ENCODE data around the gene POMT2. TPM values are rescaled to one million over a fixed set of nuclear protein-coding genes. Genes with fewer than 3 reads are reported as not detected.
"Not testable (repeated sequence)": the region's sequence is repeated elsewhere in the genome, so short reads cannot be mapped to it uniquely, and the experiment has no call there.

The POMT2 gene
- total RNA-seq, 2 experiments from 2014 or later: 11.9 to 13.8 TPM

- peak overlapping the region; percentile 100 for H3K27ac Mint-ChIP-seq
- no peaks in the 10 kb centered on the region for H3K36me3 Mint-ChIP-seq (ENCODE audit: low read depth)
- peaks cover 26% of the 10 kb centered on the region for H3K4me1 Mint-ChIP-seq
- DNase-seq: no peak
- no peaks in the 10 kb centered on the region for H3K9me3 Mint-ChIP-seq
- peak overlapping the region; percentile 98 for H3K4me3 Mint-ChIP-seq
- ChIA-PET CTCF (interaction anchor here (1.0 kb wide), 2 partner anchors 65 to 105 kb away, joined by 3 to 4 read pairs; no protein-coding TSS in a partner anchor), POLR2A (interaction anchor here (0.7 kb wide), 1 partner anchor 8 kb away, joined by 3 read pairs; no protein-coding TSS in a partner anchor)
- H3K27me3 Mint-ChIP-seq: no peaks in the 10 kb centered on the region
Observed at GRCh38 chr14:77322250-77322902, 1.7 kb upstream of the POMT2 start.

- H3K4me3 Mint-ChIP-seq: peak overlapping the region; percentile 86
- no peaks in the 10 kb centered on the region for H3K27me3 Mint-ChIP-seq
- H3K36me3 Mint-ChIP-seq (ENCODE audit: low read depth): no peaks in the 10 kb centered on the region
- ChIA-PET POLR2A (no interaction called here), CTCF (no interaction called here)
- DNase-seq: no peak
- H3K9me3 Mint-ChIP-seq: no peaks in the 10 kb centered on the region
- H3K4me1 Mint-ChIP-seq: peaks cover 26% of the 10 kb centered on the region
- no peak overlapping the region for H3K27ac Mint-ChIP-seq
Observed at GRCh38 chr14:77319422-77319821, 1.3 kb downstream of the POMT2 start.

GRCh38 chr14:77318756-77319155 lies 1.9 kb downstream of the POMT2 start:
- H3K4me3 Mint-ChIP-seq; POLR2A ChIA-PET; H3K9me3 Mint-ChIP-seq; H3K27ac Mint-ChIP-seq; CTCF ChIA-PET; H3K36me3 Mint-ChIP-seq (ENCODE audit: low read depth); H3K27me3 Mint-ChIP-seq; DNase-seq: not testable (repeated sequence)
- H3K4me1 Mint-ChIP-seq: peaks cover 26% of the 10 kb centered on the region

GRCh38 chr14:77318006-77318553 lies 2.6 kb downstream of the POMT2 start:
- CTCF ChIA-PET: no interaction called here
- no peak for DNase-seq

GRCh38 chr14:77316872-77317301 lies 3.8 kb downstream of the POMT2 start:
- Mint-ChIP-seq H3K36me3 (ENCODE audit: low read depth) (no peaks in the 10 kb centered on the region), H3K27ac (no peak overlapping the region), H3K4me3 (no peak overlapping the region), H3K4me1 (peaks cover 15% of the 10 kb centered on the region), H3K9me3 (no peaks in the 10 kb centered on the region), H3K27me3 (no peaks in the 10 kb centered on the region)
- ChIA-PET POLR2A (no interaction called here), CTCF (interaction anchor here (0.6 to 5.2 kb wide), 4 partner anchors 13 to 51 kb away, joined by 3 to 83 read pairs (median 4); no protein-coding TSS in a partner anchor)
- DNase-seq: no peak

More at GRCh38 chr14:77318006-77318553, 2.6 kb downstream of the POMT2 start:
- Mint-ChIP-seq H3K9me3 (no peaks in the 10 kb centered on the region), H3K4me1 (peaks cover 26% of the 10 kb centered on the region), H3K27ac (no peak overlapping the region), H3K4me3 (no peak overlapping the region), H3K36me3 (ENCODE audit: low read depth) (no peaks in the 10 kb centered on the region), H3K27me3 (no peaks in the 10 kb centered on the region)
- POLR2A ChIA-PET: no interaction called here

- Mint-ChIP-seq H3K9me3 (no peaks in the 10 kb centered on the region), H3K4me3 (no peak overlapping the region), H3K4me1 (peaks cover 13% of the 10 kb centered on the region), H3K27ac (no peak overlapping the region), H3K36me3 (ENCODE audit: low read depth) (no peaks in the 10 kb centered on the region), H3K27me3 (no peaks in the 10 kb centered on the region)
- no peak for DNase-seq
- ChIA-PET POLR2A (interaction anchor here (1.0 kb wide), 1 partner anchor 17 kb away, joined by 3 read pairs; no protein-coding TSS in a partner anchor), CTCF (interaction anchor here (0.6 to 5.2 kb wide), 15 partner anchors 8 to 173 kb away, joined by 3 to 83 read pairs (median 4); partner anchors contain the start of genes SAMD15 and TMED8)
Observed at GRCh38 chr14:77316195-77316505, 4.5 kb downstream of the POMT2 start.

GRCh38 chr14:77314539-77315457 lies 5.9 kb downstream of the POMT2 start:
- no peak overlapping the region for H3K27ac Mint-ChIP-seq
- H3K4me3 Mint-ChIP-seq: no peak overlapping the region
- H3K27me3 Mint-ChIP-seq: no peaks in the 10 kb centered on the region
- ChIA-PET POLR2A (interaction anchor here (0.8 kb wide), 1 partner anchor 11 kb away, joined by 3 read pairs; no protein-coding TSS in a partner anchor), CTCF (interaction anchor here (1.0 to 5.2 kb wide), 8 partner anchors 11 to 168 kb away, joined by 3 to 83 read pairs (median 4); partner anchors contain the start of genes SAMD15 and TMED8)
- no peaks in the 10 kb centered on the region for H3K9me3 Mint-ChIP-seq
- H3K4me1 Mint-ChIP-seq: peaks cover 8% of the 10 kb centered on the region
- H3K36me3 Mint-ChIP-seq (ENCODE audit: low read depth): no peaks in the 10 kb centered on the region
- DNase-seq: no peak

GRCh38 chr14:77314043-77314442 lies 6.6 kb downstream of the POMT2 start:
- no peak overlapping the region for H3K27ac Mint-ChIP-seq
- no peaks in the 10 kb centered on the region for H3K27me3 Mint-ChIP-seq
- no peaks in the 10 kb centered on the region for H3K36me3 Mint-ChIP-seq (ENCODE audit: low read depth)
- no peak for DNase-seq
- ChIA-PET POLR2A (no interaction called here), CTCF (interaction anchor here (5.2 kb wide), 1 partner anchor 10 kb away, joined by 83 read pairs; no protein-coding TSS in a partner anchor)
- no peak overlapping the region for H3K4me3 Mint-ChIP-seq
- no peaks in the 10 kb centered on the region for H3K9me3 Mint-ChIP-seq
- H3K4me1 Mint-ChIP-seq: peaks cover 4% of the 10 kb centered on the region

- Mint-ChIP-seq H3K9me3 (no peaks in the 10 kb centered on the region), H3K27ac (no peak overlapping the region), H3K36me3 (ENCODE audit: low read depth) (no peaks in the 10 kb centered on the region), H3K4me1 (peaks cover 10% of the 10 kb centered on the region), H3K27me3 (no peaks in the 10 kb centered on the region), H3K4me3 (no peak overlapping the region)
- no peak for DNase-seq
- POLR2A ChIA-PET: no interaction called here
- CTCF ChIA-PET: interaction anchor here (1.2 to 5.2 kb wide), 2 partner anchors 9 to 209 kb away, joined by 3 to 83 read pairs; no protein-coding TSS in a partner anchor
Observed at GRCh38 chr14:77313371-77313770, 7.3 kb downstream of the POMT2 start.

- Mint-ChIP-seq H3K27me3 (no peaks in the 10 kb centered on the region), H3K4me1 (peaks cover 12% of the 10 kb centered on the region), H3K4me3 (no peak overlapping the region), H3K9me3 (no peaks in the 10 kb centered on the region), H3K27ac (no peak overlapping the region), H3K36me3 (ENCODE audit: low read depth) (no peaks in the 10 kb centered on the region)
- CTCF ChIA-PET: interaction anchor here (1.2 kb wide), 1 partner anchor 9 kb away, joined by 3 read pairs; no protein-coding TSS in a partner anchor
- POLR2A ChIA-PET: no interaction called here
- no peak for DNase-seq
Observed at GRCh38 chr14:77311217-77311616, 9.5 kb downstream of the POMT2 start.

GRCh38 chr14:77310026-77310425 lies 10.7 kb downstream of the POMT2 start:
- DNase-seq: no peak
- POLR2A ChIA-PET: no interaction called here
- no peaks in the 10 kb centered on the region for H3K9me3 Mint-ChIP-seq
- H3K27ac Mint-ChIP-seq: no peak overlapping the region
- H3K27me3 Mint-ChIP-seq: no peaks in the 10 kb centered on the region
- CTCF ChIA-PET: interaction anchor here (0.9 to 1.2 kb wide), 2 partner anchors 8 to 9 kb away, joined by 3 to 4 read pairs; no protein-coding TSS in a partner anchor
- no peak overlapping the region for H3K4me3 Mint-ChIP-seq
- H3K36me3 Mint-ChIP-seq (ENCODE audit: low read depth): no peaks in the 10 kb centered on the region
- peaks cover 12% of the 10 kb centered on the region for H3K4me1 Mint-ChIP-seq

GRCh38 chr14:77309131-77309530 lies 11.6 kb downstream of the POMT2 start:
- CTCF ChIA-PET: interaction anchor here (0.9 kb wide), 1 partner anchor 8 kb away, joined by 4 read pairs; no protein-coding TSS in a partner anchor
- Mint-ChIP-seq H3K27ac (no peak overlapping the region), H3K27me3 (no peaks in the 10 kb centered on the region), H3K36me3 (ENCODE audit: low read depth) (no peaks in the 10 kb centered on the region), H3K4me3 (no peak overlapping the region), H3K9me3 (no peaks in the 10 kb centered on the region), H3K4me1 (peaks cover 14% of the 10 kb centered on the region)
- POLR2A ChIA-PET: no interaction called here
- no peak for DNase-seq
